IMR-90 (cell line): Measurements from ENCODE around the gene LMO1. TPM values are rescaled to one million over a fixed set of nuclear protein-coding genes. Genes with fewer than 3 reads are reported as not detected.

Source experiments
- ATAC-seq: fragments of 200-7000 bp; cut with Tn5 transposase; 2 replicates; pipeline ENCODE4 v1.9.1; 2020; ENCODE audit warnings: low read depth, mild to moderate bottlenecking, moderate library complexity
- BruUV-seq: library from RNA; stranded (reverse); fragments of 400-500 nt; replicated peaks from 2 replicates; lab custom pipeline; 2021; lab: Mats Ljungman, UMichigan
- CTCF ChIA-PET: fragments of 300-600 bp; formaldehyde crosslinking; extraction: SDS; loops from one replicate; lab custom pipeline; 2021; ENCODE audit warnings: antibody characterized with exemption; lab: Yijun Ruan, JAX
- POLR2A ChIA-PET: fragments of 300-600 bp; sonication (Branson Sonifier 250); formaldehyde crosslinking; loops from one replicate; lab custom pipeline; 2022; ENCODE audit warnings: antibody characterized with exemption; ENCODE audit not compliant: unreplicated experiment; lab: Charles Lee
- DNase-seq: peaks from one replicate; pipeline ENCODE4 v3.0.0; 2013
- H2AFZ ChIP-seq: replicated peaks from 2 replicates; pipeline ENCODE3; 2013; ENCODE audit warnings: low read length, mild to moderate bottlenecking; ENCODE audit not compliant: poor library complexity
- H2AK5ac ChIP-seq: 2 replicates; pipeline ENCODE4 v1.6.1; 2013; ENCODE audit warnings: low read depth, low read length, inconsistent platforms
- H2AK9ac ChIP-seq: replicated peaks from 2 replicates; pipeline ENCODE3; 2013; ENCODE audit warnings: mild to moderate bottlenecking, low read depth, low read length, moderate library complexity; ENCODE audit not compliant: poor library complexity
- H2BK120ac ChIP-seq: 2 replicates; pipeline ENCODE4 v1.6.1; 2013; ENCODE audit warnings: low read depth, low read length, inconsistent platforms
- H2BK15ac ChIP-seq: 3 replicates; pipeline ENCODE4 v1.6.1; 2013; ENCODE audit warnings: low read depth, low read length, inconsistent platforms
- H2BK20ac ChIP-seq: 2 replicates; pipeline ENCODE4 v1.6.1; 2013; ENCODE audit warnings: low read depth, mild to moderate bottlenecking, inconsistent platforms, low read length, moderate library complexity
- H2BK5ac ChIP-seq: 2 replicates; pipeline ENCODE4 v1.6.1; 2013; ENCODE audit warnings: mild to moderate bottlenecking, low read depth, low read length, inconsistent platforms; ENCODE audit not compliant: poor library complexity, severe bottlenecking
- H3K14ac ChIP-seq: replicated peaks from 2 replicates; pipeline ENCODE4 v1.6.1; 2013; ENCODE audit warnings: low read depth, low read length, inconsistent platforms
- H3K18ac ChIP-seq: 2 replicates; pipeline ENCODE4 v1.6.1; 2013; ENCODE audit warnings: low read depth, low read length, control low read depth
- H3K23ac ChIP-seq: 2 replicates; pipeline ENCODE4 v1.6.1; 2013; ENCODE audit warnings: low read depth, low read length, inconsistent platforms
- H3K27ac ChIP-seq: 2 replicates; pipeline ENCODE4 v1.5.1; 2013; ENCODE audit warnings: mild to moderate bottlenecking, control low read depth, low read length; ENCODE audit not compliant: insufficient read depth
- H3K27me3 ChIP-seq: 2 replicates; pipeline ENCODE4 v1.6.1; 2013; ENCODE audit warnings: low read length; ENCODE audit not compliant: control insufficient read depth, insufficient read depth
- H3K36me3 ChIP-seq: 2 replicates; pipeline ENCODE4 v1.6.1; 2013; ENCODE audit warnings: low read length, mixed read lengths; ENCODE audit not compliant: control insufficient read depth, insufficient read depth
- H3K4ac ChIP-seq: 2 replicates; pipeline ENCODE4 v1.6.1; 2013; ENCODE audit warnings: low read depth, low read length, inconsistent platforms
- H3K4me1 ChIP-seq: 2 replicates; pipeline ENCODE4 v1.6.1; 2013; ENCODE audit warnings: low read length, mixed read lengths; ENCODE audit not compliant: control insufficient read depth, insufficient read depth
- H3K4me2 ChIP-seq: 2 replicates; pipeline ENCODE4 v1.6.1; 2013; ENCODE audit warnings: low read depth, mild to moderate bottlenecking, control low read depth, low read length, moderate library complexity
- H3K4me3 ChIP-seq: 2 replicates; pipeline ENCODE4 v1.5.1; 2013; ENCODE audit warnings: low read depth, mild to moderate bottlenecking, control low read depth, low read length, moderate library complexity; ENCODE audit not compliant: insufficient read depth
- H3K56ac ChIP-seq: 2 replicates; pipeline ENCODE4 v1.6.1; 2013; ENCODE audit warnings: low read length, inconsistent platforms; ENCODE audit not compliant: insufficient read depth; ENCODE audit errors: extremely low read depth
- H3K79me1 ChIP-seq, 2 experiments: 2 replicates each; pipeline ENCODE4 v1.6.1; 2013; ENCODE audit warnings: low read length in 2 of 2, inconsistent platforms in 1 of 2, low read depth in 1 of 2
- H3K9ac ChIP-seq: 2 replicates; pipeline ENCODE4 v1.6.1; 2013; ENCODE audit warnings: low read depth, low read length, control low read depth
- H3K9me1 ChIP-seq: 2 replicates; pipeline ENCODE4 v1.6.1; 2013; ENCODE audit warnings: low read length, inconsistent platforms; ENCODE audit not compliant: insufficient read depth
- H3K9me3 ChIP-seq: 2 replicates; pipeline ENCODE4 v1.6.1; 2013; ENCODE audit warnings: low read length; ENCODE audit not compliant: control insufficient read depth, insufficient read depth
- H4K20me1 ChIP-seq: 2 replicates; pipeline ENCODE4 v1.6.1; 2013; ENCODE audit warnings: low read length, inconsistent platforms; ENCODE audit not compliant: insufficient read depth
- H4K5ac ChIP-seq: 2 replicates; pipeline ENCODE4 v1.6.1; 2013; ENCODE audit warnings: mild to moderate bottlenecking, low read depth, low read length, control low read depth
- H4K8ac ChIP-seq, 2 experiments: 2 replicates each; pipeline ENCODE4 v1.6.1; 2013; ENCODE audit warnings: low read depth in 2 of 2, low read length in 2 of 2, control low read depth in 1 of 2, inconsistent platforms in 1 of 2
- H4K91ac ChIP-seq: 2 replicates; pipeline ENCODE4 v1.6.1; 2013; ENCODE audit warnings: low read depth, low read length, inconsistent platforms; ENCODE audit not compliant: insufficient read depth
- BHLHE40 ChIP-seq: fragments of 150-350 bp; IDR thresholded peaks from 2 replicates; pipeline ENCODE4 v1.6.1; 2016; ENCODE audit warnings: mild to moderate bottlenecking, low read depth, low read length
- CEBPB ChIP-seq: IDR thresholded peaks from 2 replicates; pipeline ENCODE4 v1.6.1; 2012; ENCODE audit warnings: low read depth, low read length, improper control_type of control experiment
- CHD1 ChIP-seq: IDR thresholded peaks from 2 replicates; pipeline ENCODE4 v1.6.1; 2012; ENCODE audit warnings: low read depth, low read length, improper control_type of control experiment
- ELK1 ChIP-seq: fragments of 150-350 bp; IDR thresholded peaks from 2 replicates; pipeline ENCODE4 v1.6.1; 2016; ENCODE audit warnings: low read depth, mild to moderate bottlenecking, low read length, moderate library complexity, borderline replicate concordance
- FOS ChIP-seq: fragments of 150-350 bp; IDR thresholded peaks from 2 replicates; pipeline ENCODE4 v1.6.1; 2016; ENCODE audit warnings: low read depth, low read length
- MAFK ChIP-seq: IDR thresholded peaks from 2 replicates; pipeline ENCODE4 v1.6.1; 2012; ENCODE audit warnings: low read depth, low read length, improper control_type of control experiment
- MAZ ChIP-seq: IDR thresholded peaks from 2 replicates; pipeline ENCODE4 v1.6.1; 2012; ENCODE audit warnings: low read depth, mild to moderate bottlenecking, low read length, improper control_type of control experiment, moderate library complexity, borderline replicate concordance
- NFE2L2 ChIP-seq: fragments of 150-350 bp; IDR thresholded peaks from 2 replicates; pipeline ENCODE4 v1.6.1; 2016; ENCODE audit warnings: low read depth, mild to moderate bottlenecking, low read length
- POLR2A ChIP-seq: IDR thresholded peaks from 2 replicates; pipeline ENCODE4 v1.6.1; 2012; ENCODE audit warnings: mild to moderate bottlenecking, low read depth, low read length
- RAD21 ChIP-seq: IDR thresholded peaks from 2 replicates; pipeline ENCODE4 v1.6.1; 2012; ENCODE audit warnings: low read length, improper control_type of control experiment
- RCOR1 ChIP-seq: IDR thresholded peaks from 2 replicates; pipeline ENCODE4 v1.6.1; 2012; ENCODE audit warnings: mild to moderate bottlenecking, low read length, improper control_type of control experiment; ENCODE audit not compliant: insufficient replicate concordance
- SMC3 ChIP-seq: fragments of 150-350 bp; IDR thresholded peaks from 2 replicates; pipeline ENCODE4 v1.6.1; 2016; ENCODE audit warnings: low read depth, mild to moderate bottlenecking, antibody characterized with exemption, low read length, moderate library complexity
- USF2 ChIP-seq: fragments of 150-350 bp; IDR thresholded peaks from 2 replicates; pipeline ENCODE4 v1.6.1; 2017; ENCODE audit warnings: mild to moderate bottlenecking, antibody characterized with exemption, low read length, low read depth
- WGBS, 2 experiments: methylation state at CpG; one replicate each; pipeline versions ENCODE4 v1.1.5 to v1.1.7; 2013; ENCODE audit warnings: missing lambda C conversion rate in 2 of 2; ENCODE audit not compliant: insufficient read length in 1 of 2; ENCODE audit errors: extremely low coverage in 2 of 2; 5-methylcytosine and 5-hydroxymethylcytosine counted together
- dilution Hi-C: fragments of 300-500 bp; cut with HindIII; formaldehyde crosslinking; loops from one replicate; pipeline ENCODE4 v1.14.3; 2018; ENCODE audit warnings: low sequenced_read_pairs; ENCODE audit not compliant: unreplicated experiment
- in situ Hi-C: fragments of 300-500 bp; cut with MboI; formaldehyde crosslinking; loops from 3 replicates; pipeline ENCODE4 v1.14.3; 2019; ENCODE audit warnings: low sequenced_read_pairs, inconsistent platforms, mixed read lengths
- intact Hi-C: fragments of 100-400 bp; cut with micrococcal nuclease; formaldehyde crosslinking; loops from 2 replicates; pipeline ENCODE4 v1.10.0; 2022
- polyA plus RNA-seq, 3 experiments: library from polyadenylated mRNA; depleted of rRNA; stranded (reverse); fragments of >200 nt; gene quantifications; 2 replicates each; pipeline ENCODE4 v1.2.3, GENCODE V29; 2012; ENCODE audit warnings: low replicate concordance in 1 of 3
- total RNA-seq: library from RNA; depleted of rRNA; stranded (reverse); fragments of >200 nt; gene quantifications from 2 replicates; pipeline ENCODE4 v1.2.3, GENCODE V29; 2012
- TF ChIP-seq, protein P1 (sequence below): conservative IDR thresholded peaks from 2 replicates; pipeline ENCODE4 v1.5.1; 2012; ENCODE audit warnings: mild to moderate bottlenecking, low read depth, low read length, improper control_type of control experiment

Gene LMO1
- total and polyA plus RNA-seq, 2 of the 4 experiments (the other 2 are of a cell fraction), result not detected

DNA sequence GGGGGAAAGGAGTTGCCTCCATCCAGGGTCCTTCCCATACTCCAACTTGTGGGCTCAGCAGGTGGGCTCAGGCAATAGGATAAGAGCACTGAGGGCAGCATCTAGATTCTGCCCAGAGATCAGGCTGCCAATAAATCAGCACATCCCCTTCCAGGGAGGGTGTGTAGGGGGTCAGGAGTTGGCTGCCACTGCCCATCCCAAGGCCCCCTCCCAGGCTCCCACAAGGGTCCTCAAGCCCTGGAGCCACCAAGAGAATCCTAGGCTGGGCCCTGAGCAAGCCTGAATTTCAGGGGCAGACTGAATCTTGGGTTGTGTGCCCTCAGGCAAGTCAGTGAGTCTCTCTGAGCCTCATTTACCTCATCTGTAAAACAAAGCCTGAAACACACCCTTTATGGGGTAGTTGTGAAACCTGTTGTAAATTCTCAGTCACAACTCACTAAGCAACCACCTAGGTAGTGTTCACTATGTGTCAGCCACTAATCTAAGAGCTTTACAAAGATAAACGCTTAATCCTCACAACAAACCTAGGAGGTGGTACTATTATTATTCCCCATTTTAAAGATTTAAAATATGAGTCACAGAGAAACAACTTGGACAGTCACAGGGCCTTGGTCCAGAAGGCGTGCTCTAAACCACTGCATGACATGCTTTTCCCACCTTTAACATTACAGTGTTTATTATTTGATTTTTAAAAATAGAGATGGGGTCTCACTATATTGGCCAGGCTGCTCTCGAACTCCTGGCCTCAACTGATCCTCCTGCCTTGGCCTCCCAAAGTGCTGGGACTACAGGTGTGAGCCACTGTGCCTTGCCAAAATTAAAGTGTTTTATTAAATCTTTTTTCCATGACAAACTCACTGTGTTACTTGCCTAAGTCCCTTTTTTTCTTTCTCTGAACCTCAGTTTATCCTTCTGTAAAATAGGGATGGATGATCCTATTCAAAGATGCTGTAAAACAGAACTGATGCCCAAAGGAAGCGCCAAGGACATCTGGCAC, 36.2 kb downstream of the LMO1 start:
- Histone ChIP-seq H2BK5ac (no peak overlapping the region), H2AFZ (no peak overlapping the region), H3K27ac (no peak overlapping the region), H3K9me1 (no peaks in the 10 kb centered on the region), H2BK120ac (no peak overlapping the region), H3K9me3 (no peaks in the 10 kb centered on the region), H3K14ac (no peak overlapping the region), H3K23ac (no peak overlapping the region), H3K79me1 (no peaks in the 10 kb centered on the region), H3K4ac (no peak overlapping the region), H2AK5ac (no peak overlapping the region), H4K20me1 (no peaks in the 10 kb centered on the region), H3K27me3 (peaks cover 16% of the 10 kb centered on the region), H2BK15ac (no peak overlapping the region), H3K4me3 (no peak overlapping the region), H2AK9ac (no peak overlapping the region), H4K5ac (no peak overlapping the region), H2BK20ac (no peak overlapping the region), H4K8ac (no peak overlapping the region), H3K56ac (no peak overlapping the region), H4K91ac (no peak overlapping the region), H3K9ac (no peak overlapping the region), H3K4me2 (no peak overlapping the region), H3K36me3 (no peaks in the 10 kb centered on the region), H3K4me1 (no peaks in the 10 kb centered on the region; the same call in 1 of the 2 replicates), H3K18ac (no peak overlapping the region)
- DNase-seq (no peak), ATAC-seq (no peak)
- ChIA-PET POLR2A (no interaction called here), CTCF (no interaction called here)
- in situ Hi-C loops (loop anchor here (5.0 to 25.0 kb wide), 3 partner anchors 340 to 885 kb away; partner anchors contain the start of gene TMEM9B), intact Hi-C loops (loop anchor here (5.0 to 10.0 kb wide), 3 partner anchors 457 to 730 kb away; partner anchors contain the start of genes RPL27A and TRIM66), dilution Hi-C loops (no loop called here)
- BruUV-seq, result no TSS peak
- 67% methylated on average over 1 of the region's 4 CpGs; no CpG with 5 or more reads in 1 of the 2 experiments for WGBS, 2 experiments
- TF ChIP-seq SMC3 (no peak), RAD21 (no peak), ELK1 (no peak), NFE2L2 (no peak), CEBPB (no peak), FOS (no peak), USF2 (no peak), MAZ (no peak), BHLHE40 (no peak), MAFK (no peak), CHD1 (no peak), RCOR1 (no peak), POLR2A (no peak)
- TF ChIP-seq, protein P1, sequence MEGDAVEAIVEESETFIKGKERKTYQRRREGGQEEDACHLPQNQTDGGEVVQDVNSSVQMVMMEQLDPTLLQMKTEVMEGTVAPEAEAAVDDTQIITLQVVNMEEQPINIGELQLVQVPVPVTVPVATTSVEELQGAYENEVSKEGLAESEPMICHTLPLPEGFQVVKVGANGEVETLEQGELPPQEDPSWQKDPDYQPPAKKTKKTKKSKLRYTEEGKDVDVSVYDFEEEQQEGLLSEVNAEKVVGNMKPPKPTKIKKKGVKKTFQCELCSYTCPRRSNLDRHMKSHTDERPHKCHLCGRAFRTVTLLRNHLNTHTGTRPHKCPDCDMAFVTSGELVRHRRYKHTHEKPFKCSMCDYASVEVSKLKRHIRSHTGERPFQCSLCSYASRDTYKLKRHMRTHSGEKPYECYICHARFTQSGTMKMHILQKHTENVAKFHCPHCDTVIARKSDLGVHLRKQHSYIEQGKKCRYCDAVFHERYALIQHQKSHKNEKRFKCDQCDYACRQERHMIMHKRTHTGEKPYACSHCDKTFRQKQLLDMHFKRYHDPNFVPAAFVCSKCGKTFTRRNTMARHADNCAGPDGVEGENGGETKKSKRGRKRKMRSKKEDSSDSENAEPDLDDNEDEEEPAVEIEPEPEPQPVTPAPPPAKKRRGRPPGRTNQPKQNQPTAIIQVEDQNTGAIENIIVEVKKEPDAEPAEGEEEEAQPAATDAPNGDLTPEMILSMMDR, result no peak
